T-helper 1 cell (primary cell): Measurements from ENCODE around the gene SKIC3.
A peak's percentile ranks its signal among the peaks of the same experiment; 100 is the strongest.

Source experiments
- DNase-seq, 5 donors: peaks; one replicate each; pipeline ENCODE4 v3.0.0-alpha.2; 2012 to 2020
- total RNA-seq, 4 donors: gene quantifications; one replicate each; lab custom pipeline; 2026; lab: John Stamatoyannopoulos, UW

Gene SKIC3
- total RNA-seq, result 142 to 220 (median 212) reads per million in 4 donors

GRCh38 chr5:95554647-95555548 is at the start of gene SKIC3, which contains the start of gene ARSK:
TSS of gene SKIC3 (minus strand) at chr5:95554977. CDS start at chr5:95547150, 7,827 bp downstream.
TSS of gene ARSK (plus strand) at chr5:95555101. CDS start at chr5:95555279, 178 bp downstream.
- peak; percentile 81 to 98 (median 87) for DNase-seq

DNA sequence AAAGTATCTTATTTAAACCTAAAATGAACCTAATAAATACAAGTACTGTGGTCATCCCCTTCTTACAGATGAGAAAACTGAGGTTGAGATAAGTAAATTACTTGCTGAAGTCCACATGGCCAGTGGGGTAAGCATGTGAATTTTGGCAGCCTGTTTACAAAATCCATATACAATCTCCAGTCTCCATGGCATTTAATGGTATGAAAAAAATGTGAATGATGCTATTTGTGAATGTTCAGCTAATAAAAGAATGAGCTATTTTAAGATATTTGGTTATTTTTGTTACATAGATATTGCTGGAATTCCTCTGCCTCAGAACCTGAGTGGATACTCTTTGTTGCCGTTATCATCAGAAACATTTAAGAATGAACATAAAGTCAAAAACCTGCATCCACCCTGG is 45.8 kb upstream of the SKIC3 start:
- no peak for DNase-seq

DNA sequence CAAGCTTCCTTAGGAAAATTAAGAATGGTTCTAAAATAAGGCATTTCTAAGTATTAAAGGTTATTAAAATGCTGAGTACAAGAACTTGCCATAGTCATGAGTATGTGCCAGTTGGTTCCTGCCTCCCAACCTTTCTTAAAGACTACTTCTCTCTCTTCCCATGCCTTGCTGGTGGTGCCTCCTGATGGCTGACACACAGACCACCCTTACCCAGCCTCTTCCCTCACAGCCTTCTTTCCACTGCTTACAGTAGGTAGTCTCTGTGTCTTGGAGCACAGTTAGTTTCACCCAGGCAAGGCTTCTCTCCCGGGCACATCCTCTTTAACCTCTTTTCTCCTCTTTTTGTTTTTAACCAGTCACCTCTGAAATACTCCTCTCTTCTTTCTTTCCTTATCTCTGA is 44.5 kb upstream of the SKIC3 start:
- DNase-seq, result no peak

DNA sequence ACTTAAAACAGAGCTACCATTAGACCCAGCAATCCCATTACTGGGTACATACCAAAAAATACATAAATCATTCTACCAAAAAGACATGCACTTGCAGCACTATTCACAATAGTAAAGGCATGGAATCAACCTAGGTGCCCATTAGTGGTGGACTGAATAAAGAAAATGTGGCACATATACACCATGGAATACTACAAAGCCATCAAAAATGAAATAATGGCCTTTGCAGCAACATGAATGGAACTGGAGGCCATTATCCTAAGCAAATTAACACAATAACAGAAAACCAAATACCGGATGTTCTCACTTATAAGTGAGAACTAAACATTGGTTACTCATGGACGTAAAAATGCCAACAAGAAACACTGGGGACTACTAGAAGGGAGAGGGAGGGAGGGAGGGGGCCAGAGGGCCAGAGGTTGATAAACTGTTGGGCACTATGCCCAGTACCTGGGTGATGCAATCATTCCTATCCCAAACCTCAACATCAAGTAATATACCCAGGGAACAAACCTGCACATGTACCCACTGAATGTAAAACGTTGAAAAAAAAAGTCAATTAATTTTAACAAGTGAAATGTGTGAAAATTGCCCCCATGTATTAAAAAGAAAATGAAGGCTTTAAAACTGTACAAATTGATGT is 40.6 kb upstream of the SKIC3 start:
- no peak for DNase-seq

- peak in 1 of 5 donors; percentile 81 for DNase-seq
Observed at GRCh38 chr5:95591490-95591901, 36.7 kb upstream of the SKIC3 start.

- DNase-seq, result peak in 1 of 5 donors; percentile 37
Observed at GRCh38 chr5:95590880-95591279, 36.1 kb upstream of the SKIC3 start.

DNA sequence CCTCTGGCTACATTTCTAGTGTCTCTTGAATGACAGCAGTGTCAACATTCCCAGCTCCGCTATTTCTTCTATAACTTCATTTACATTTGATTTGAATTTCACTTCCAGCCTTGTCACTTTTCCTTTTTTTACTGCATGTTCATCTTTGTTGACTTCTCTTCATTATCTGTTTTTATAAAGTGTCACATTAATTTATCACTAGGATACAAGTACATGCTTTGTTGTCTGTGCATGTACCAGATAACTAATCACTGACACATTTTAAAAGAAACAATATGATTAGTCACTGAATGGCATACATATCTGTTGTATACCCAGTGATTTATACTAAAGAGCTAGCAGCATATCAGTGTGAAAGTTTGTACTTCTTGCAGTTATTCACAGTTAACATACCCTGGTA is 29.2 kb upstream of the SKIC3 start:
- DNase-seq, result no peak

DNA sequence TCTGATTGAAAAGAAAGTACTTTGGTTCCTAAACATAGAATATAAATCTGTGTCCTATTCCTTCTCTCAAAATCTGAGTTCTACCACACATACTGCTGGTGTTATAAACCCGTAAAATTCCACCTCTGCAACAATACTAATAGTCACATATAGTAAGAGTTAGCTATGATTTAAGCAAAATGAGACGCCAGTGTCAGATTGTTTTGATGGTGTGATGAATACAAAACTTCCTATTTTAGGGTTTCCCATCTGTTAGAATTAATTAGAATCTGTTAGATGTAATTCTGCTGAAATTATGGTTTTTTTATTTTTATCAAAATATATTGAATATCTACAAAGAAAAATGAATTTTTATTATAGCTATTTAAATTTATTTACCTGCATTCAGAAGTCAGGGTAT is 26.8 kb upstream of the SKIC3 start:
- no peak for DNase-seq

- no peak for DNase-seq
Observed at GRCh38 chr5:95572016-95572415, 17.2 kb upstream of the SKIC3 start.

DNA sequence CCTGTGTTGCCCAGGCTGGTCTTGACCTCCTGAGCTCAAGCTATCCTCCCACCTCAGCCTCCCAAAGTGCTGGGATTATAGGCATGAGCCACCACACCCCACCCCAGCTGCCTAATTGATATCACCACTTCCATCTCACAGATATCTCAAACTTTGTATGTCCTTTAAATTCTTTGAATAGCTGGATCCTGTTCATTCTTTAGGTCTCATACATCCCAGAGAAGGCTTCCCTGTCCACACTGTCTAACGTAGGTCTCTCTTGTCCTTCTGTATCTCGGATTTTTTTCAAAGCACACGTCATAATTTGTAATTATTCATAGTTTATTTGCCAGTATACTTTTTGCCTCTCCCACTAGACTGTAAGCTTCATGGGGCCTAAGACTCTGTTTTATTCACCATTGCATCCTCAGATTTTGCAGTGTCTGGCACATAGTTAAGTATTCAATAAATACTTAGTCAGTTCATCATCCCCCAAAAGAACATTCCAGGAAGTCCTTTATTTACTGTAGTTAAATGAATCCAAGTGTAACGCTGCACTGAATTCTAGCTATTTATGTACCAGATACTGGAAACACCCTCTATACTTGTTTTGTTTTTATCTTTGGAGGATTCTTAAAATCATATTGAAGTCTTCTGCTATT is 10.6 kb upstream of the SKIC3 start:
- DNase-seq, result no peak

GRCh38 chr5:95564450-95564849 is 9.7 kb upstream of the SKIC3 start:
- DNase-seq, result no peak

GRCh38 chr5:95563367-95563766 is 8.6 kb upstream of the SKIC3 start:
- no peak for DNase-seq

- DNase-seq, result no peak
Observed at GRCh38 chr5:95562282-95562681, 7.5 kb upstream of the SKIC3 start.

- DNase-seq, result no peak
Observed at GRCh38 chr5:95557841-95558240, 3.1 kb upstream of the SKIC3 start.

DNA sequence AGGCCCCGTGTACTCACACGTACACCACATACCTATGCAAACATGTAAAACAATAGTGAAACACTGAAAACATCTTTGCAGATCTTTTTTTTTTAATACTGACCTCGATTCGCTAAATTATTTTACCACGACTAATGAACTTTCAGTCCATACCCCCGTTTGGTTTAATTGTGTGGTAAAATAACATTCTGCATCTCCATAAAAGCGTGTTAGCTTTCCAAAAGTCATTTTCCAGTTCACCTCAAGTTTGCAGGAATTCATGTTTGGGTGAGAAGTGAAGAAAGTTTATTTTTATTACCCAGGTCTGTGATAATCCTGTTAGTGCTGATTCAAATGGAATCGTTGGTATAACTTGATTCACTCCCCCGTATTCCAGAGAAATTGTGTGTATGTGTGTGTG is 776 bp upstream of the SKIC3 start:
- DNase-seq, result no peak

- DNase-seq, result no peak
Observed at GRCh38 chr5:95554331-95554646, 488 bp downstream of the SKIC3 start.

GRCh38 chr5:95549030-95549429 is 5.7 kb downstream of the SKIC3 start:
- DNase-seq, result no peak

DNA sequence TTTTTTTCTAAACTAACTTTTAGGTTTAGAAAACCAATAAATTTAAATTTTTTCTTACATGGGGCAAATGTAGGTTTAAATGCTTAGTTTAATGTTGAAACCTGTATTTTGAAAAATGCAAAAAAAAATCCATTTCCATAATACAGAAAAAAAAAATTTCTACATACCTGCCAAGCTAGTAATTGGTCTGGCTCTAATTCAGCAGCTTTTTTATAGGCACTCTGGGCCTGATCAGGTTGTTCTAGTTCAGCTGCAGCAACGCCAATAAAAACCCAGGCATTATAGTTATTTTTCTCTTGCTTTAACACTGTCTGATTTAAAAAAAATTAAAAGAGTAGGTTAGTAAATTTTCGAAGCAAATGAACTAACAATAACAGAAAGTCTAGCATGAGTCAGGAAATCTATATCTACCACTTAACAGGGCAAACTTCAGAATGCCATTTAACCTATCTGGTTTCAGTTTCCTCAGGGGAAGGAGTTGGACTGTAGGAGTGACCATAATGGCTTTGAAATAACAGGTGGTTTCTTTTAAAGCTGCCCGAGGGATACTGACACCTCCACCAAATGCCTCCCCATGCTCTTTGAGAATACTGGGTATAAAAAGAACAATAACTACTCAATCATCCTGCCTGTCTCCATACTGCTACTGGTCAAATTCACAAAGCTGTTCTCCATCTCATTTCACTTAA is 11.6 kb downstream of the SKIC3 start:
- no peak for DNase-seq

GRCh38 chr5:95537501-95537900 is 17.3 kb downstream of the SKIC3 start:
- no peak for DNase-seq

DNA sequence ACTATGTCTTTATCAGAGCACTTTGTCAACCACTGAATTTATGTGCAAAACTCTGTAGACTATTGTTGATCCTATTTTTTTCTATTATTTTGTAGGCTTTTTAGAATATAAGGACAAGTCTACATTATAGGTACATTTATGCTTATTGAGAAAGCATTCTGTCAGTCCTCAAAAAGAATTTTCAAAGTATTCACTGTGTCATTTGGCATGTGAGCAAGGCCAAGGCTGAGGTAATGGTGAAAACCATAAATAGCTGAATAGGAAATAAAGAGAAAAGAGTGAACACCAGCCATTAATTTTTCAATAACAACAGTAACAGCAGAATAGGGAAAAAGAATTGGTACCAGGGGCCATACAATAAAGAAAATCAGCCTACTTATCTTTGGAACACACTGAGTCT is 21.0 kb downstream of the SKIC3 start:
- no peak for DNase-seq

GRCh38 chr5:95533106-95533505 is 21.7 kb downstream of the SKIC3 start:
- DNase-seq, result no peak

DNA sequence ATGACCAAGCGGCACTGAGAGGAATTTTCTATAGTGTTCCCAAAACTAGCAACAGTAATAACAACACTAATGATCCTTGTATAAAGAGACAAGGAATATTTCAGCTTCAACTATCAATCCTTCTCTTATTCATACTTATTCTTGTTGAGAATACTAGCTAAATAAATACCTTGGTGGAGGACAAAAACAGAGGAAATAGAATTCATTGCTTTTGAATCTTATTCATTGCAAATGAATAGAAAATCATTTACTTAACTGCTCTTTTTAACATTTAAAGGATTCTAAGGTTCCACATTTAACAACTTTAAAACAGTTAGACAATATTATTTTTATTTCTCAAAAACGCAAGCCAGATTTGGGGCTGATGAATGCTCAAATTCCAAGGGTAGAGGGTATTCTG is 22.4 kb downstream of the SKIC3 start:
- no peak for DNase-seq

GRCh38 chr5:95531491-95531890 is 23.3 kb downstream of the SKIC3 start:
- DNase-seq, result no peak
